ENCODE results near the gene C6orf132. TPM values are rescaled to one million over a fixed set of nuclear protein-coding genes. Genes with fewer than 3 reads are reported as not detected.

The C6orf132 gene
- total RNA-seq, 1 donor from 2014 or later = 0.25 TPM

- Mint-ChIP-seq H3K36me3 (ENCODE audit: unreplicated experiment) (no peaks in the 10 kb centered on the region), H3K9me3 (ENCODE audit: unreplicated experiment) (peaks cover 10% of the 10 kb centered on the region), H3K27ac (ENCODE audit: unreplicated experiment) (no peak overlapping the region), H3K27me3 (ENCODE audit: unreplicated experiment) (peaks cover 6% of the 10 kb centered on the region), H3K4me3 (ENCODE audit: unreplicated experiment) (no peak overlapping the region), H3K4me1 (ENCODE audit: low read depth, unreplicated experiment) (peaks cover 1% of the 10 kb centered on the region)
- TF ChIP-seq CTCF (IDR thresholded peaks at IDR 0.05; ENCODE audit: partially characterized antibody, unreplicated experiment) = no peak
- no peak for DNase-seq
Measured at GRCh38 chr6:42106112-42107023, 36.1 kb downstream of the C6orf132 start.

GRCh38 chr6:42105709-42106108, 36.7 kb downstream of the C6orf132 start:
- Mint-ChIP-seq H3K27ac (ENCODE audit: unreplicated experiment) (no peak overlapping the region), H3K9me3 (ENCODE audit: unreplicated experiment) (peaks cover 10% of the 10 kb centered on the region), H3K4me1 (ENCODE audit: low read depth, unreplicated experiment) (peaks cover 1% of the 10 kb centered on the region), H3K27me3 (ENCODE audit: unreplicated experiment) (peaks cover 6% of the 10 kb centered on the region), H3K36me3 (ENCODE audit: unreplicated experiment) (no peaks in the 10 kb centered on the region), H3K4me3 (ENCODE audit: unreplicated experiment) (peak overlapping the region; percentile 11)
- DNase-seq = no peak
- TF ChIP-seq CTCF (IDR thresholded peaks at IDR 0.05; ENCODE audit: partially characterized antibody, unreplicated experiment) = no peak

GRCh38 chr6:42105156-42105648, 37.2 kb downstream of the C6orf132 start:
- peaks cover 1% of the 10 kb centered on the region for H3K4me1 Mint-ChIP-seq (ENCODE audit: low read depth, unreplicated experiment)
- H3K27ac Mint-ChIP-seq (ENCODE audit: unreplicated experiment) = no peak overlapping the region
- DNase-seq = no peak
- no peak for TF ChIP-seq CTCF (IDR thresholded peaks at IDR 0.05; ENCODE audit: partially characterized antibody, unreplicated experiment)
- H3K36me3 Mint-ChIP-seq (ENCODE audit: unreplicated experiment) = no peaks in the 10 kb centered on the region
- peaks cover 6% of the 10 kb centered on the region for H3K27me3 Mint-ChIP-seq (ENCODE audit: unreplicated experiment)
- H3K9me3 Mint-ChIP-seq (ENCODE audit: unreplicated experiment) = peaks cover 10% of the 10 kb centered on the region
- no peak overlapping the region for H3K4me3 Mint-ChIP-seq (ENCODE audit: unreplicated experiment)

GRCh38 chr6:42104804-42105125, 37.7 kb downstream of the C6orf132 start:
- H3K36me3 Mint-ChIP-seq (ENCODE audit: unreplicated experiment) = no peaks in the 10 kb centered on the region
- peaks cover 10% of the 10 kb centered on the region for H3K9me3 Mint-ChIP-seq (ENCODE audit: unreplicated experiment)
- peaks cover 1% of the 10 kb centered on the region for H3K4me1 Mint-ChIP-seq (ENCODE audit: low read depth, unreplicated experiment)
- peak; percentile 28 for DNase-seq
- H3K27me3 Mint-ChIP-seq (ENCODE audit: unreplicated experiment) = peaks cover 6% of the 10 kb centered on the region
- TF ChIP-seq CTCF (IDR thresholded peaks at IDR 0.05; ENCODE audit: partially characterized antibody, unreplicated experiment) = no peak
- H3K4me3 Mint-ChIP-seq (ENCODE audit: unreplicated experiment) = no peak overlapping the region
- no peak overlapping the region for H3K27ac Mint-ChIP-seq (ENCODE audit: unreplicated experiment)
